RWPE1 (cell line): ENCODE measurements around the gene TPO.
"Not testable (repeated sequence)": the region's sequence is repeated elsewhere in the genome, so short reads cannot be mapped to it uniquely, and the experiment has no call there.

Experiments used
- CTCF ChIA-PET: fragments of 350-600 bp; sonication (Branson Sonifier 250); formaldehyde crosslinking; extraction: SDS; loops from one replicate; lab custom pipeline; 2021; lab: Yijun Ruan, JAX
- POLR2A ChIA-PET: fragments of 400-600 bp; formaldehyde crosslinking; extraction: SDS; loops from one replicate; lab custom pipeline; 2020; ENCODE audit warnings: antibody characterized with exemption; ENCODE audit not compliant: low non-redundant PET; lab: Yijun Ruan, JAX
- DNase-seq: peaks from one replicate; pipeline ENCODE4 v3.0.0; 2012; ENCODE audit warnings: low spot score
- H3K27ac ChIP-seq: fragments of 450-650 bp; 2 replicates; pipeline ENCODE4 v1.5.1; 2017
- TF ChIP-seq, protein P1 (sequence below): fragments of 450-650 bp; conservative IDR thresholded peaks from 2 replicates; pipeline ENCODE4 v1.5.1; 2017; ENCODE audit warnings: low read depth, mild to moderate bottlenecking

Gene TPO

GRCh38 chr2:1489486-1489885, 76.2 kb downstream of the TPO start:
- ChIA-PET CTCF (no interaction called here), POLR2A (no interaction called here)
- peak overlapping the region; percentile 44 for H3K27ac ChIP-seq
- TF ChIP-seq, protein P1, sequence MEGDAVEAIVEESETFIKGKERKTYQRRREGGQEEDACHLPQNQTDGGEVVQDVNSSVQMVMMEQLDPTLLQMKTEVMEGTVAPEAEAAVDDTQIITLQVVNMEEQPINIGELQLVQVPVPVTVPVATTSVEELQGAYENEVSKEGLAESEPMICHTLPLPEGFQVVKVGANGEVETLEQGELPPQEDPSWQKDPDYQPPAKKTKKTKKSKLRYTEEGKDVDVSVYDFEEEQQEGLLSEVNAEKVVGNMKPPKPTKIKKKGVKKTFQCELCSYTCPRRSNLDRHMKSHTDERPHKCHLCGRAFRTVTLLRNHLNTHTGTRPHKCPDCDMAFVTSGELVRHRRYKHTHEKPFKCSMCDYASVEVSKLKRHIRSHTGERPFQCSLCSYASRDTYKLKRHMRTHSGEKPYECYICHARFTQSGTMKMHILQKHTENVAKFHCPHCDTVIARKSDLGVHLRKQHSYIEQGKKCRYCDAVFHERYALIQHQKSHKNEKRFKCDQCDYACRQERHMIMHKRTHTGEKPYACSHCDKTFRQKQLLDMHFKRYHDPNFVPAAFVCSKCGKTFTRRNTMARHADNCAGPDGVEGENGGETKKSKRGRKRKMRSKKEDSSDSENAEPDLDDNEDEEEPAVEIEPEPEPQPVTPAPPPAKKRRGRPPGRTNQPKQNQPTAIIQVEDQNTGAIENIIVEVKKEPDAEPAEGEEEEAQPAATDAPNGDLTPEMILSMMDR: no peak
- DNase-seq: no peak

DNA sequence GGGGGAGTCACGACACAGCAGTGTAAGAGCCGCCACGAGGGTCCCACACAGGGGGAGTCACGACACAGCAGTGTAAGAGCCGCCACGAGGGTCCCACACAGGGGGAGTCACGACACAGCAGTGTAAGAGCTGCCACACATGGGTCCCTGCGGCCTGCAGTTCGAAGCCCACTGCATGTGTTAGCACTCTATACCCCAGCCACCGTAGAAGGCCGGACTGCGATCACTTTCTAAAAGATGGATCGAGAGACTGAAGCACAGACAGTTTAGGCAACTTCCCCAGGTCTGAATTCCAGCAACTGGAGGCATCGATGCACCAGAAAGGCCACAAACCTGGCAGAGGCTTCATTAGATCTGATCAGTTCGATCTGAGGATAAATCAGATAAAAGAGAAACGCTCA, 77.1 kb downstream of the TPO start:
- DNase-seq, POLR2A ChIA-PET, H3K27ac ChIP-seq, CTCF ChIA-PET: not testable (repeated sequence)

DNA sequence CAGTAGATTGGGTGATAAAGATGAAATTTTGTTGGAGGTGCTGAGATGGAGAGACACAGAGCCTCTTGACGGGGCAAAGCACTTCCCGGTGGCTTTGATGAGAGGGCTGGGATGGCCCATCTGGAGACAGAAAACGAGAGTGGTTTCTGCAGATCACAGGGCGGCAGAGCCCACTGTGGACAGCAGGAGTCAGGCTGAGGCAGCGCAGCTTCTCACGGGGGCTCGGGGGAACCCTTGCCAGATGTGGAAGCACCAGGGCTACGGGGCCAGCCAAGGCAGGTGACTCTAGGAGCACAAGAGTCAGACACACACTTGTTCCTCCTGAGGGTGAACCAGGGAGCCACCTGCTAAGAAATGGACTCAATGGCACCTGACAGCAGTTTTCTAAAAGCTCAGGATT, 78.5 kb downstream of the TPO start:
- TF ChIP-seq, protein P1: no peak
- H3K27ac ChIP-seq: no peak overlapping the region
- ChIA-PET CTCF (interaction anchor here (0.7 kb wide), 1 partner anchor 21 kb away, joined by 3 read pairs; no protein-coding TSS in a partner anchor), POLR2A (no interaction called here)
- DNase-seq: no peak

DNA sequence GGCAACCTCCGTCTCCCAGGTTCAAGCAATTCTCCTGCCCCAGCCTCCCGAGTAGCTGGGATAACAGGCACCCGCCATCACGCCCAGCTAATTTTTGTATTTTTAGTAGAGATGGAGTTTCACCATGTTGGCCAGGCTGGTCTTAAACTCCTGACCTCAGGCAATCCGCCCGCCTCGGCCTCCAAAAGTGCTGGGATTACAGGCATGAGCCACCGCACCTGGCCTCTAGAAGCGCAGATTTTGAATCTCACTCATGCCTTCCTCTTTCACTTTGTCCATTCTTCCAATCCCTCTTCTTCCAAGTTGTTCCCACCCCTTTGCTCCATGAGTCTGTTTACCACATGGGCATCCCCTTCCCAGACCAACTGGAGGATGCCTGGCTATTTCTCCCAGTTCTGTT, 79.0 kb downstream of the TPO start:
- CTCF ChIA-PET: interaction anchor here (0.7 kb wide), 1 partner anchor 20 kb away, joined by 3 read pairs; no protein-coding TSS in a partner anchor
- H3K27ac ChIP-seq, POLR2A ChIA-PET, DNase-seq: not testable (repeated sequence)

GRCh38 chr2:1492711-1493430, 79.6 kb downstream of the TPO start:
- H3K27ac ChIP-seq: no peak overlapping the region
- POLR2A ChIA-PET: no interaction called here
- TF ChIP-seq, protein P1: no peak
- no peak for DNase-seq
- CTCF ChIA-PET: interaction anchor here (0.7 kb wide), 1 partner anchor 20 kb away, joined by 3 read pairs; no protein-coding TSS in a partner anchor

DNA sequence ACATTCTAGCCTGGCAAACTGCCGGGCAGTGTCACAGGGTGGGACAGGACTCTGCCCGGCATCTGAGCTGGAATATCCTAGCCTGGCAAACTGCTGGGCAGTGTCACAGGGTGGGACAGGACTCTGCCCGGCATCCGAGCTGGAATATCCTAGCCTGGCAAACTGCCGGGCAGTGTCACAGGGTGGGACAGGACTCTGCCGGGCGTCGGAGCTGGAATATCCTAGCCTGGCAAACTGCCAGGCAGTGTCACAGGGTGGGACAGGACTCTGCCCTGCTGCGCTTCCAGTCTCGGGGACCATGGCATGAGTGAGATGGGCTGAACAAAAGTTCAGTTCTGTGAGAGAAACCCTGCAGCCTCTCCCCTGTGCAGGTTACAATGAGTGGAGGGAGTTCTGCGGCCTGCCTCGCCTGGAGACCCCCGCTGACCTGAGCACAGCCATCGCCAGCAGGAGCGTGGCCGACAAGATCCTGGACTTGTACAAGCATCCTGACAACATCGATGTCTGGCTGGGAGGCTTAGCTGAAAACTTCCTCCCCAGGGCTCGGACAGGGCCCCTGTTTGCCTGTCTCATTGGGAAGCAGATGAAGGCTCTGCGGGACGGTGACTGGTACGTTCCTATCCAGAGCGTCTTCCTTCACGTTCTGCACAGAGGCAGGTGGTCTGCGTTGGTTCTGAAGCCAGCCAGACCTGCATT, 80.3 kb downstream of the TPO start:
- ChIA-PET CTCF (interaction anchor here (0.6 kb wide), 1 partner anchor 11 kb away, joined by 3 read pairs; no protein-coding TSS in a partner anchor), POLR2A (no interaction called here)
- DNase-seq: no peak
- H3K27ac ChIP-seq: no peak overlapping the region
- TF ChIP-seq, protein P1: no peak

GRCh38 chr2:1494257-1494656, 81.0 kb downstream of the TPO start:
- ChIA-PET CTCF (interaction anchor here (0.6 kb wide), 1 partner anchor 11 kb away, joined by 3 read pairs; no protein-coding TSS in a partner anchor), POLR2A (no interaction called here)
- H3K27ac ChIP-seq: no peak overlapping the region
- no peak for DNase-seq
- TF ChIP-seq, protein P1: no peak
